HG02571 (cell line): ENCODE results near the gene MCCD1.
"Not testable (repeated sequence)": the region's sequence is repeated elsewhere in the genome, so short reads cannot be mapped to it uniquely, and the experiment has no call there.

ENCODE experiments used
- ATAC-seq: cut with Tn5 transposase; IDR thresholded peaks from one replicate; pipeline ENCODE4 v1.9.1; 2021; ENCODE audit warnings: mild to moderate bottlenecking, moderate library complexity; ENCODE audit not compliant: unreplicated experiment

The MCCD1 gene

DNA sequence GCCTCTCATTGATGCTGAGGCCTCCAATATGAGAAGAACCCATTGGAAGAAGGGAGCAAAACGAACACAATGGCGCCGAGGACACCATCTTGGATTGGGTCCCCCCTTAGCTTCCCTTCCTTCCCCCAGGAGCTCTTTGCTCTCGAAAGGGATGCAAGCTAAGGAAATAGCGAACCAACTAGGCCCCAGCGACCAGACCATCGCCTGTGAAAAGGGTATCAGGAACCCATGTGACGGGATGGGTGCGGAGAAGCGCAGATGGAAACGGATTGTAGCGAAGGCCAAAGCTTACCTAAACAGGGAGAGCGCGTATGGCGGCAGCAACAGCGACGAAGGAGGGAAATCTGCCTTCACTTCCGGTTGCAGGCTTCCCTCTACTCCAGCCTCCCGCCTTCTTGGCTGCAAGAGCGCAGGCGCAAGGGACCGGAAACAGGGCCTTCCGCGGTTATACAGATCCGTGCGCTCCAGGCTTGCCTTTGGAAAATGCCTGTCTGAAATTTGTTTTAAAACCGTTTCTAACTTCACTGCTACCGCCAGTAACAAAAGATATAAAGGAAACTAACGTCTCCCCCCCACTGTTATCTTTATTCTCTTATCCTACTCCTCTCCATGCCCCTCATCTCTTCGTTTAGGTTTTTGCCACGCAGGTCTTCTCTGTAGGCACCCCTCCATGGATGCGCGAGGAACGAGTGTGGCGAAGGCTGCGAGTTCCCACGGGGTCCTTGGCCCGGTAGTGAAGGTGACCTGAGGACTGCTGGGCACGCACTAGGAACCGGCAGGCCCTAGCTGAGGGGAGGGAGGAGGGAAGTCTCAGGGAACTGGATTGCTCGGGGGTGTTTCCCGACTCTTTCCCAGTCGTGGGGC lies 13.1 kb downstream of the MCCD1 start, which contains the start of gene DDX39B:
TSS of gene DDX39B (minus strand) at position 346 of the 864 bp plus-strand sequence. CDS start 1,471 bp downstream, outside the sequence.
- ATAC-seq: peak; percentile 53

DNA sequence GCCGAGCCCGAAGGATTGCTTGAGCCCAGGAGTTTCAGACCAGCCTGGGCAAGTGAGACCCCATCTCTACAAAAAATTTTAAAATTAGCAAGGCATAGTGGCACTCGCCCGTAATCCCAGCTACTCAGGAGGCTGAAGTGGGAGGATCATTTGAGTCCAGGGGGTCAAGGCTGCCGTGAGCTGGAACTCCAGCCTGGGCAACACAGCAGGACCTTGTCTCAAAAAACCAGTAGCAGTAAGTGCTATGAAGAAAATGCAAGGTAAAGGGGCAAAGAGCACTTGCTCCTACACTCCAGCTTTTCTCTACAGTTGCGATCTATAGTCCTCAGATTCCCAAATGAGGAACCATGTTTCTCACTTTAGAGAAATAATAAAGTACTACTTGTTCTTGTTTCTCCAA lies 14.9 kb downstream of the MCCD1 start:
- no peak for ATAC-seq

DNA sequence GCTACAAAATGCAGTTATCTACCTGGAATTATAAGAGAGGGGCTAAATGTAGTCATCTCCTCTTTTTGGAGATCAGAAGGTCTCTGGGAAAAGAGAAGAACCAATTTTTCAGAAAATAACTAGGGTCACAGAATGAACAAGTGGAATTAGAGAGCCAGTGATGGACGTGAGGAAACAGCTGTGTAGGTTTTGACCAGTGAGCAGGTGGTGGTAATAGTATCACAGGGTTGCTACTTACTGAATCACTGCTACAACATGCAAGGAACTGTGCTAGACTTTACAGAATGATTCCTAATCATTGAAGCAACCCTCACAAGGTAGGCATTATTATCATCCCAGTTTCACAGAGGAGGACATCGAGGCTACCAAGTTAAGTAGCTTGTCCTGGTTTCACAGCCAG lies 15.9 kb downstream of the MCCD1 start:
- no peak for ATAC-seq

DNA sequence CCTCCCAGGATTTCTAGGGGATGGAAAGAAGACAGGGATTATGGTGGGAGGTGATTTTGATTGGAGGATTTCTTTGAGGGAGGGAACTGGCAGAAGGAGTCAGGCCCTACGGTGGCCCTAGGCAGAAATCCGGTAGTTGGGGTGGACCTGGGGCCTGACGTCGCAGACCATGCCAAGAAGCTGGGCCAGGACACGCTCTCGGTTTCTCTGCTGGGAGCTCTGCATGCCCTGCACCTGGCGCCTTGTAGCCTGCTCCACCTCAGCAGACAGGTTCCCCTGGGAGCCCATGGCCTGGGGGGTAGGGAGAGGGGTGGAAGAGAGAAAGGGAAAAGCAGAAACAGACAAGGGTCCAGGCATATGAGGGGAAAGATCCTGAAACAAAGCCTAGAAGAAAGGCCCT lies 16.5 kb downstream of the MCCD1 start:
- no peak for ATAC-seq

DNA sequence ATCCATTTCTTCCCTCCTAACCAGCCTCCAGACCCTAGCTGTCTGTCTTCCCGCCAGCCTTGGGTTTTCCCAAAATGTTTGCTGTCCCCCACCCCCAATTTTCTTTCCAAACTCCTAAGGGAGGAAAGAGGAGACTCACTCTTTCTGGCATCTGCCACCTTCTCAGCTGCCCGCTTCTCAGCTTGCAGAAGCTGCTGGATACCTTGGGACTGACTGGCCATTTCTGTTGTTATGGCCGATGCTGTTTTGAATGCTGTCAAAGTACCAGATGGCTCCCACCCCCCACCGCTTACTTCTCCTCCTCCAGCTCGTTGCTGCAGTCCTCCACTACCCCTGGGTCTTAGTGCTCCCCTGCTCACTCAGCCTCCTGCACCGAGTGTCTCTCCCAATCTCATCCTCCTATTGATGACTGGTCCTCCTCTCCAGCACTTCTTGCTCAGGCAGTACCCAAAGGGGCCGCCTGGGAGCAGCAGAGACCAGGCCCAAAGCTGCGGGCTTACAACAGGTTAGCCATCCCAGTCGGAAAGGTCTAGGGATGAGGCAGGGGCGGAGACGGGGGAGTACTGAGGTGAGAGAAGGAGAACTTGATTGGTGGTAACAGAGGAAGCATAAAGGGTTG lies 17.7 kb downstream of the MCCD1 start, which contains the start of gene ATP6V1G2:
TSS of gene ATP6V1G2 (minus strand) at position 270 of the 619 bp plus-strand sequence. CDS start at position 221, 49 bp downstream.
- no peak for ATAC-seq

DNA sequence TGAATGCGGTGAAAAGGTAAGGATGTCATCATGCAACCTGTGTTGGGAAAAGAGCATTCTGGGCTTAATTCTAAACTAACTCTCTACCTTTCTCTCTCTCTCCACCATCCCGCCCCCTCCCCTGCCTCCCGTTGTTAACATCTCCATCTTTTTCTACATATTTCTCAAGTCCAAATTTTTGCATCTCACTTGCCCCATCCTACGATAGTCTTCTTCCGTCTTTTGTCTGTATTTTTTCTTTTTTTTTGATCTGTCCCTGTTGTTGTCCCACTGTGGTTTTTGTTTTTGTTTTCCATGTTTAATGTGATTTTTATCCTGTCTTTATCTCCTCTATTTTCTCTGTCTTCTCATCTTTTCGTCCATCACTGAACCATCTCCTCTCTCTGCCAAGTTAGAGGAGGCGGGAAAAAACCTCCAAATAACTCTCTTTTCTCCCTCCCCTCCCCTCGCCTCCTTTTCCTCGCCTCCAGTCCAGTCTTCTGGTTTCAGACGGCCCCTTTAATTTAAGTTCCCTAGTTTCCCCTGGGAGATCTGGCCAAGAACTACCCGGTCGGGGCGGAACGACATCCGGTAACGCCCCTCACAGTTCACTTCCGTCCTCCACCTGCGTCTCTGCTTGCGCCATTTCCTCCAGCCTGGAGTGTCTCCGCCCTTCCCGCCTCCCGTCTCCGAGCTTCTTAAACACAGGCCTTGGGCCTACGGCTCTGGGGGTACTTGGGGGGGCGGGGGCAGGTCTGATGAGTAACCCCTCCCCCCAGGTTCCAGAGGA lies 18.4 kb downstream of the MCCD1 start, which contains the start of gene NFKBIL1:
TSS of gene NFKBIL1 (plus strand) at position 651 of the 769 bp plus-strand sequence. CDS start at position 738, 87 bp downstream.
- ATAC-seq: peak; percentile 64

DNA sequence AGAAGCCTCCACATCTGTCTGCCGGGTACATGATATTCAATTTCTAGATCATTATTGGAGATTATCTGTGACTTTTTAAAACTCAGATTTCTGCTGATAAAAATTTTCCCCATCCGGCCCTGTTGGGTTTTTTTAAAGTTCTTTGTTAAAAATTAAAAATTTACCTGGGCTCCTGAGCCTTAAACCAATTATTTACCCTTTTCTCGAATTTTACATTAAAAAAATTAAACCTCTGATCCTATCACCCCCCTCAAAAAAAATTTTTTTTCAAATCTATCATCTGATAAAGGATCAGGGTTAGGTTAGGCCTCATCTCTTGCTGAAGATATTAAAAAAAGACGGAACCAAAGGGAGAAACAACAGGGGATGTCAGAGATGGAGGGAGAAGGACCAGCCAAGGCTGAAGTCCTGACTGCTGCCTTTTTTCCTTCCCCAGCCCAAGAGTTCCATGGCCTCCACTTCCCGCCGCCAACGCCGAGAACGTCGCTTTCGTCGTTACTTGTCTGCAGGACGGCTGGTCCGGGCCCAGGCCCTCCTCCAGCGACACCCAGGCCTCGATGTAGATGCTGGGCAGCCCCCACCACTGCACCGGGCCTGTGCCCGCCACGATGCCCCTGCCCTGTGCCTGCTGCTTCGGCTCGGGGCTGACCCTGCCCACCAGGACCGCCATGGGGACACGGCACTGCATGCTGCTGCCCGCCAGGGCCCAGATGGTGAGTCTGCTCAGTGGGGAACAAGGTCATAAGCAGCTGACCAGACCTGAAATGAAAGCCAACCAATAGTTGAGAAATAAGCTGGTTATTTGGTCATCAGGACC lies 19.2 kb downstream of the MCCD1 start:
- ATAC-seq: no peak

DNA sequence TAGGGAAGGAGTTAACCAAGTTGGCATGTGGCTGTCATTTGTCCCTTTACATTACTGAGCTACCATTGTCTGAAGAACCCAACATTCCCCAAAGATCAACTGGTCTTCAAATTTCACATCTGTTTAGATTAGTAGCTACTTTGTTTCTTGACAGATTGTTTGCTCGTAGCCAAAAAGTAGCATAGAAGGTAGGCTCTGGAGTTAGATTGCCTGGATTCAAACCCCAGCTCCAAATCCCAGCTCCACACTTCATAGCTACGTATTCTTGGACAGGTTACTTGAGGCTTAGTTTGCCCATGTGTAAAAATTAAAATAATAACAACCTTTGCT lies 19.7 kb downstream of the MCCD1 start:
- ATAC-seq: no peak

DNA sequence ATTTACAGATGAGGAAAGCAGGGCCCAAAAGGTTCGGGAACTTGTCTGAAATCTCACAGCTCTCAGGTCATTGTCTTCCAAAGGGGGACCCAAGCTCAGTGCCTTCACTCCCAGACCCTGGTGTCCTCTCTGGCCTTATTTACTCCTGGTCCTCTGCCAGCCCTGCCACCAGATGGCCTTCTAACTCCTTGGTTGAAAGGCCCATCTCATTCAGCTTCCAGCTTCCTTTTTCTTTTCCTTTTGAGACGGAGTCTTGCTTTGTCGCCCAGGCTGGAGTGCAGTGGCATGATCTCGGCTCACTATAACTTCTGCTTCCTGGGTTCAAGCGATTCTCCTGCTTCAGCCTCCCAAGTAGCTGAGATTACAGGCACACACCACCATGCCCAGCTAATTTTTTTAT lies 22.6 kb downstream of the MCCD1 start:
- ATAC-seq: not testable (repeated sequence)

DNA sequence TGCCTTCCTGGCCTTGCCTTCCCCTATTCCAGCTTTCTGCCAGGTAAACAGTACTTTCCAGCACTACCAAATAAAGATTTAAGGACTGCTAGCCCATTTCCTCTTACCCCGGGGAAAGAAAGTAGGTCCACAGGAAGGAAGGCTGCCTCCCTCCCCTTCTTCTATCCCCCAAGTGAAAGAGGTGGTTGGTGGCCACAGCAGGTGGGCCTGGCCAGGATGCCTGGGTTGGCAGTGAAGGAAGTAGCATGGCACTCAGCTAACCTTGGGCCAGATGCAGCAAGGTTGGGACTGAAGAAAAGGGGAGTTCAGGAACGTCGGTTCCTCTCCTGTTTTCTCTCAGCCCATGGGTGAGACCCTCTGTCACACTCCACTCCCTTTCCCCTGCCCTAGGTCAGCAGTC lies 27.5 kb downstream of the MCCD1 start:
- ATAC-seq: no peak

DNA sequence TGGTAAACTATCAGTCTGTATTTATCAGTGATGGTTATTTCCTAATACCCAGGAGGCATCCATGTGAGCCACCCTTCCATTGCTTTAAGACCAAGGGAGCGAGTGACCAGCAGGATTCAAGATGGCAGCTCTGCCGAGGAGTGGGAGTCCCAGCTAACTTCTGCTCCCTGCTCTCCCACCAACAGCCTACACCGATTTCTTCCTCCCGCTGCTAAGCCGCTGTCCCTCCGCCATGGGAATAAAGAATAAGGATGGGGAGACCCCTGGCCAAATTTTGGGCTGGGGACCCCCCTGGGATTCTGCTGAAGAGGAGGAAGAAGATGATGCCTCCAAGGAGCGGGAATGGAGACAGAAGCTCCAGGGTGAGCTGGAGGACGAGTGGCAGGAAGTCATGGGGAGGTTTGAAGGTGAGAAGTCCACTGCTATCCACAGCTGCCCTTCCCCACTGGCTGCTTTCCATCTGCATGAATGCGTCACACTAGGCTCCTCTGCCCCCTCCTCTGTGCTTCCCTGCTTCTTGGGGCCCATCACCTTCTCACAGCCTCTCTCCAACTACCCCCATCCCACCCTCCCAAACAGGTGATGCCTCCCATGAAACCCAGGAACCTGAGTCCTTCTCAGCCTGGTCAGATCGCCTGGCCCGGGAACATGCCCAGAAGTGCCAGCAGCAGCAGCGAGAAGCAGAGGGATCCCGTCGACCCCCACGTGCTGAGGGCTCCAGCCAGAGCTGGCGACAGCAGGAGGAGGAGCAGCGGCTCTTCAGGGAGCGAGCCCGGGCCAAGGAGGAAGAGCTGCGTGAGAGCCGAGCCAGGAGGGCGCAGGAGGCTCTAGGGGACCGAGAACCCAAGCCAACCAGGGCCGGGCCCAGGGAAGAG lies 28.9 kb downstream of the MCCD1 start:
- ATAC-seq: no peak

DNA sequence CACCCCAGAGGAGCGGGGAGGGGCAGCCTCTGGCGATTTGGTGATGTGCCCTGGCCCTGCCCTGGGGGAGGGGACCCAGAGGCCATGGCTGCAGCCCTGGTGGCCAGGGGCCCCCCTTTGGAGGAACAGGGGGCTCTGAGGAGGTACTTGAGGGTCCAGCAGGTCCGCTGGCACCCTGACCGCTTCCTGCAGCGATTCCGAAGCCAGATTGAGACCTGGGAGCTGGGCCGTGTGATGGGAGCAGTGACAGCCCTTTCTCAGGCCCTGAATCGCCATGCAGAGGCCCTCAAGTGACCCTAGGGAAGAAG lies 29.5 kb downstream of the MCCD1 start:
- ATAC-seq: no peak

DNA sequence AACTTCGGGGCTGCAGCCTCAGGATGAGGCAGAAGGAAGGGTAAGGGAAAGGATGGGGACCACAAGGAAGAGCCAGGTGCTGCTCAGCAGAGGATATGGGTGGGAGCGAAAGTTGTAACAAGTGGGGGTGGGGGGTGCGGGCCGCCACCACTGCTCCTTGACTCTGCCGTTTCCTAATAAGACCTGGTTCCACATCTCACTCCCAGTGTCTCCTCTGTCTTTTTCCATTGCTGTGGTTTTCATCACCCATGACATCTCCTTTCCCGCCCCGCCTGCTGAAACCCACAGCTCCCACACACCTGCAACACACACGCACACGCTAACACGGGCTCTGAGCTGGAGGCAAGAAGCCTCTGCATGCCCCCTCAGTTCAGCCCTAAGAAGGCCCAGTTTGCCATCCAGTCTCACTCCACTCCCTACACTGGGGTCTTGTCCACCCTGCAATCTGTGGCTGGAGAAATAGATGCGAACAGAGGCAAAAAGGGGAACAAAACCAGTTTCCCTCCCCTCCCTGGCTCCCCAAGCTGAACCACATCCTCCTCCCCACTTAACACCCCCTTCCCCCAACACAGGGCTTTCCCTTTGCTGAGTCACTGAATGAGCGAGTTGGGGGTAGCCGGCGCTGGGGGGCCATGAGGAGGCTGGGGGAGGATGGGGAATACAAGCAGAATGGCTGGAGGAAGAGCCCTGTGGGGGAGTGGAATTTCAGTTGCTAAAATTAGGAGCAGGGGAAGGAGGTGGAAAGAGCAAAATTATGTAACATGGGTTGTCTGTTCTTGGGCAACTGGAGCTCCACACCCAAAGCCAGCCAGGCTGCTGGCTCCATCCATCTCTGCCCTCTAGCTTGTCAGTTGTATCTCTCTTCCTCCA lies 30.1 kb downstream of the MCCD1 start:
- ATAC-seq: no peak

DNA sequence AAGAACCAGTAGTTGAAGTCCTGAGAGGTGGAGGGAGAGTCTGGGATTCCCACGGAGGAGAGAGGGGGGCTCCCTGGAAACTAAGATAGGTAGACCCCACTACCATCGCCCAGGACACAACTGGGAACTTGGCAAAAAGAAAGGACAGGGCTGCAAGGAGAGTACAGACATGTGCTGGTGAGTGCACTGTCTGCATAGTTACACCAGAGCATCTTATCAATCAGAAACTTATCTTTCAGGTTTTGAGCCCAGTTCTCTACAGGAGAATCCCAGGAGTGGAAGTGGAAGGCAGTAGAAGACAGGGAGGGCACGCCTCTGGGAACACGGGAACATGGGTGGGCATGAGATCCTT lies 30.8 kb downstream of the MCCD1 start:
- ATAC-seq: no peak

DNA sequence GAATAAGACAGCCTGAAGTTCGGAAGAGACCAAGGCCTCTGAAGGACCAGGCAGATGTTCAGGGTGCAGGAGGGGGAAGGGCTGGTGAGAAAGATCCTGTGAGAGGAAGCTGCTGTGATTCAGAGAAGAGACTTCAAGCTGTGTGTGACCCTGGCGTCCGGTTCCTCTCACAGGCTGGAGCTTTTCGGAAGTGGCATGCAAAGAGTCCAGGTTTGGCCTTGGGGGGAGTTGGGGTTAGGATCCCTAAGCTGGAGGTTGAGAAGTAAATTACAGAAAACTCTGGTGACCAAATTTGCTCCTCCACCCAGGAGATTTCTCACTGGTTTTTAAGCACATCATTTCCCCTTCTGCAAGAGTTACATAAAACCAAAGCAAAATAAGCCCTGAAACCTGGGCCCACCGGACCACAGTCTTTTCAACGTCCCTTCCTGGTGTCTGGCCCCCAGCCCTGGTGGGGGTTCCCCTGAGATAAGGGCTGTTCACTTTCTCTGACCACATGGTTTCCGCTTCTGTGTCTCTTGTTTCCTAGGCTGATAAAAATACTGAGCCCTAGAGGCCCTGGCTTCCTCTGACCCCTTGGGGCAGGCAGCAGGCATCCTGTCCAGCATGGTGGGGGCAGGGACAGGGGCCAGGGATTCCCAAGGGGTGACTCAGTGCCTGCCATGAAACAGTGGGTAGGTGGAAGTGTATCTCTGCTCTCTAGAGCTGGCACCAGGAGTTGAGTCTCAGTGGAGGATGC lies 31.4 kb downstream of the MCCD1 start:
- no peak for ATAC-seq

DNA sequence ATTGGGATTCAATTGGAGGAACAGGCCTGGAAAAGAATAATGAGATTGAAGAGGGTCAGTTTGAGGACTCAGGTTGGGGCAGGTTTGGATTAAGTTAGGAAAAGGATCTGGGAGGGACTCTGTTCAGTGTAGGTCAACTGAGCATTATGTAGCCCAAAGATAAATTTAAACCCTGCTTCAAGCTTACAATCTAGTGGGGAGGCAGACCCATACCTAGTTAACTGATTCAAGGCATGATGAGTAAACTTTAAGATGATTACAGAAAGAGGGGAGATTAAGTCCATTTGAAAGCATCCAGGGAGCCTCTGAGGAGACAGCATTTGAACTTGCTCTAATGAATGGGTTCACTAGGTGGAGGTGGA lies 31.9 kb downstream of the MCCD1 start:
- ATAC-seq: no peak

DNA sequence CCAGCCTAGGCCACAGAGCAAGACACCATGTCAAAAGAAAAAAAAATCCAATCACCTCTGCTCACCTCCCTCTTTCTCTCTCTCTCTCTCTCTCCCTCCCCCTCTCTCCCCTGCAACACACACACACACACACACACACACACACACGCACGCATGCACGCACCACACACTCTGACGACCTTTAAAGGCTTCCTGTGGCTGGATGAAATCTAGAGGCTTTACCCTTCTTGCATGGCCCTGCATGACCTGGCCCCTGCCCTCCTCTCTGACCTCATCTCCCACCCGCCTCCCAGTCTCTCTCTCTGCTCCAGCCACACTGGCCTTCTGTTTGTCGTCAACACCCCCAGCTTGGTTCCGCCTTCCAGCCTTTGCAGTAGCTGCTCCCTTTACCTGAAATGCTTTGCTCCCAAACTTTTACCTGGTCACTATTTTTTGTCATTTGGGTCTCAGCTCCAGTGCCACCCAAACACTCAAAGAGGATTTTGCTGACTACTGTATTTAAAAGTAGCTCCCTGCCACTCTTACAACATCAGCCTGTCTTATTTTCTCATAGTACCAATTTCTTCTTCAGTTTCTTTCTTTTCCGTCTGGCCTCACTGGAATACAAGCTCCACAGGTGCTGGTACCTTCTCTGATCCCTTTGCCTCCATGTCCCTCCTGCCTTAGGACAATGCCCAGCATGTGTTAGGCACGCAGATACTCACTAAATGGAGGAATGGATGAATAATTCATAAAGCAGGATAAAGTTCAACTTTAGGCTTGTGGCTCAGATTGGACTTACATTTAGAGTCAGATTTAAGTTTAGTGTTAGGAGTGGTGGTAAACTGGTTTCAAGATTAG lies 39.0 kb downstream of the MCCD1 start:
- no peak for ATAC-seq
